K562 (cell line): Measurements from ENCODE around the gene NOD1. TPM values are rescaled to one million over a fixed set of nuclear protein-coding genes. Genes with fewer than 3 reads are reported as not detected.
A peak's percentile ranks its signal among the peaks of the same experiment; 100 is the strongest.

Experiments
- BHLHE40 ChIP-seq: IDR thresholded peaks from 2 replicates; pipeline ENCODE4 v1.6.1; 2011; ENCODE audit warnings: low read length, improper control_type of control experiment
- CEBPZ ChIP-seq: fragments of 150-350 bp; IDR thresholded peaks from 2 replicates; pipeline ENCODE4 v1.6.1; 2014; ENCODE audit warnings: low read depth, mild to moderate bottlenecking, low read length, borderline replicate concordance
- CREM ChIP-seq: IDR thresholded peaks from 2 replicates; pipeline ENCODE4 v1.6.1; 2014; ENCODE audit warnings: antibody characterized with exemption, low read depth
- E2F4 ChIP-seq: sonication (generic); formaldehyde crosslinking; IDR thresholded peaks from 2 replicates; pipeline ENCODE4 v1.8.0; 2022; ENCODE audit warnings: mild to moderate bottlenecking, low read depth, missing genetic modification reagents
- FOXP1 ChIP-seq: sonication (generic); formaldehyde crosslinking; IDR thresholded peaks from 2 replicates; pipeline ENCODE4 v1.8.0; 2022; ENCODE audit warnings: mild to moderate bottlenecking, missing genetic modification reagents
- HNRNPL ChIP-seq: fragments of 200-400 bp; formaldehyde crosslinking; IDR thresholded peaks from 2 replicates; pipeline ENCODE4 v1.6.1; 2017; ENCODE audit warnings: low read depth, mild to moderate bottlenecking, low read length
- IRF9 ChIP-seq: fragments of 450-650 bp; IDR thresholded peaks from 2 replicates; pipeline ENCODE4 v1.6.1; 2016; ENCODE audit warnings: missing biosample characterization, missing genetic modification characterization
- MTA3 ChIP-seq: fragments of 450-650 bp; formaldehyde crosslinking; IDR thresholded peaks from 2 replicates; pipeline ENCODE4 v1.6.1; 2017; ENCODE audit warnings: mild to moderate bottlenecking, borderline replicate concordance
- NFIX ChIP-seq: fragments of 250-450 bp; sonication (Bioruptor Pico); IDR thresholded peaks from 2 replicates; pipeline ENCODE4 v1.4.0; 2020; ENCODE audit warnings: low read depth, mild to moderate bottlenecking, moderate library complexity
- NRF1 ChIP-seq, 2 experiments: fragments of 450-650 bp; IDR thresholded peaks in 1 of 2; conservative IDR thresholded peaks in 1 of 2; 2 replicates each; pipeline ENCODE4 v1.6.1; 2014; ENCODE audit warnings: mild to moderate bottlenecking in 2 of 2
- STAT5A ChIP-seq: IDR thresholded peaks from 2 replicates; pipeline ENCODE4 v1.6.1; 2012; ENCODE audit warnings: low read length, inconsistent platforms, borderline replicate concordance
- TCFL5 ChIP-seq: fragments of 250-450 bp; sonication (Bioruptor Pico); conservative IDR thresholded peaks from 2 replicates; pipeline ENCODE4 v1.6.1; 2021; ENCODE audit warnings: mild to moderate bottlenecking, moderate library complexity, matching md5 sums
- THAP12 ChIP-seq: fragments of 250-450 bp; sonication (Bioruptor Pico); IDR thresholded peaks from 2 replicates; pipeline ENCODE4 v1.9.0; 2021; ENCODE audit warnings: mild to moderate bottlenecking, inconsistent platforms
- TSC22D4 ChIP-seq: fragments of 450-650 bp; IDR thresholded peaks from 2 replicates; pipeline ENCODE4 v1.6.1; 2016; ENCODE audit warnings: missing genetic modification characterization, missing biosample characterization, control low read depth
- WHSC1 ChIP-seq: IDR thresholded peaks from one replicate; pipeline ENCODE4 v1.6.1; 2012; ENCODE audit warnings: low read length, control low read depth, inconsistent platforms
- ZBTB34 ChIP-seq: fragments of 250-450 bp; sonication (Bioruptor Pico); IDR thresholded peaks from 2 replicates; pipeline ENCODE4 v1.8.0; 2021; ENCODE audit warnings: mild to moderate bottlenecking, moderate library complexity
- ZNF143 ChIP-seq: sonication (generic); formaldehyde crosslinking; IDR thresholded peaks from 2 replicates; pipeline ENCODE4 v1.9.0; 2022; ENCODE audit warnings: mild to moderate bottlenecking, missing genetic modification reagents
- ZNF316 ChIP-seq: fragments of 450-650 bp; IDR thresholded peaks from 2 replicates; pipeline ENCODE4 v1.6.1; 2016
- ZNF644 ChIP-seq: fragments of 200-800 bp; sonication (Bioruptor generic); IDR thresholded peaks from 2 replicates; pipeline ENCODE4 v1.6.1; 2016; ENCODE audit warnings: low read depth, missing genetic modification characterization, missing compliant biosample characterization
- polyA plus RNA-seq, 8 experiments: library from polyadenylated mRNA; depleted of rRNA in 4 of 8; stranded (reverse) in 5 of 8; unstranded in 3 of 8; fragments of >200 nt; fragmentation: Nextera tagmentation in 2 of 8; fragmentation: Illumina TruSeq in 1 of 8; extraction: Ambion mirVana in 2 of 8; extraction: Trizol in 1 of 8; gene quantifications; 2 replicates each; pipeline versions ENCODE4 v1.2.1 to v1.2.3, GENCODE V29; 2011 to 2014; ENCODE audit warnings: inconsistent platforms in 1 of 8, missing spikeins in 1 of 8
- total RNA-seq, 7 experiments: library from RNA; depleted of rRNA in 6 of 7; stranded (reverse); fragments of >200 nt in 6 of 7; fragmentation: Illumina TruSeq in 2 of 7; extraction: Trizol in 2 of 7; gene quantifications; 2 replicates each; pipeline versions ENCODE4 v1.2.1 to v1.2.3, GENCODE V29; 2011 to 2021; ENCODE audit warnings: low replicate concordance in 1 of 7

Gene NOD1
- total and polyA plus RNA-seq, 9 of the 15 experiments (the other 6 are each of a cell fraction or from before 2014, with no cell fraction given) = 0.34 to 7.1 (median 4.7) TPM

GRCh38 chr7:30478349-30479201 is at the start of gene NOD1 (continued):
- TF ChIP-seq THAP12 (CRISPR knock-in tag) (no peak), ZNF644 (no peak), NFIX (CRISPR knock-in tag) (no peak), ZNF316 (0 out of 2 replicates have a peak, but pooled peaks have one; percentile 2), HNRNPL (peak; percentile 67; the same call in 1 of the 2 replicates), TCFL5 (CRISPR knock-in tag) (no peak), TSC22D4 (tag) (no peak), FOXP1 (CRISPR knock-in tag) (no peak), MTA3 (peak; percentile 75), ZBTB34 (no peak), IRF9 (no peak), WHSC1 (no peak), CEBPZ (no peak), BHLHE40 (no peak), E2F4 (CRISPR knock-in tag) (no peak), ZNF143 (no peak), NRF1 (conservative IDR thresholded peaks at IDR 0.05 in 1 of 2, IDR thresholded peaks at IDR 0.05 in 1 of 2) (peak; percentile 75 to 78), STAT5A (no peak), CREM (peak; percentile 45; the same call in 1 of the 2 replicates)
